K562 (cell line): ENCODE measurements around the gene PRC1. TPM values are rescaled to one million over a fixed set of nuclear protein-coding genes. Genes with fewer than 3 reads are reported as not detected.

Source experiments
- BACH1 ChIP-seq: fragments of 200-800 bp; sonication (Bioruptor generic); IDR thresholded peaks from 2 replicates; pipeline ENCODE4 v1.6.1; 2016; ENCODE audit warnings: missing genetic modification characterization, missing compliant biosample characterization
- BDP1 ChIP-seq: IDR thresholded peaks from 3 replicates; pipeline ENCODE4 v1.6.1; 2011; ENCODE audit not compliant: insufficient read length, insufficient read depth
- C11orf30 ChIP-seq: fragments of 450-650 bp; IDR thresholded peaks from 2 replicates; pipeline ENCODE4 v1.6.1; 2016; ENCODE audit warnings: low read depth, mild to moderate bottlenecking
- CBX3 ChIP-seq, 2 experiments: IDR thresholded peaks; 1 replicate in 1 of 2; 2 replicates in 1 of 2; pipeline ENCODE4 v1.6.1; 2012; ENCODE audit warnings: inconsistent platforms in 2 of 2, low read length in 2 of 2, borderline replicate concordance in 1 of 2, control low read depth in 1 of 2
- DACH1 ChIP-seq: fragments of 450-650 bp; IDR thresholded peaks from 2 replicates; pipeline ENCODE4 v1.6.1; 2018; ENCODE audit not compliant: partially characterized antibody
- E4F1 ChIP-seq: fragments of 250-450 bp; sonication (Bioruptor Pico); IDR thresholded peaks from 2 replicates; pipeline ENCODE4 v1.5.0; 2021; ENCODE audit warnings: mild to moderate bottlenecking, borderline replicate concordance
- GABPB2 ChIP-seq: fragments of 250-450 bp; sonication (Bioruptor Pico); conservative IDR thresholded peaks from 2 replicates; pipeline ENCODE4 v1.5.1; 2021; ENCODE audit warnings: mild to moderate bottlenecking
- GATA2 ChIP-seq: sonication (generic); formaldehyde crosslinking; IDR thresholded peaks from 2 replicates; pipeline ENCODE4 v1.4.0; 2020; ENCODE audit warnings: mild to moderate bottlenecking, missing genetic modification reagents
- GATAD2A ChIP-seq: fragments of 450-650 bp; IDR thresholded peaks from 2 replicates; pipeline ENCODE4 v1.6.1; 2017
- KDM2B ChIP-seq: fragments of 250-450 bp; sonication (Bioruptor Pico); IDR thresholded peaks from 2 replicates; pipeline ENCODE4 v1.8.0; 2021; ENCODE audit warnings: mild to moderate bottlenecking, moderate library complexity
- MTA2 ChIP-seq: fragments of 450-650 bp; IDR thresholded peaks from 2 replicates; pipeline ENCODE4 v1.6.1; 2016; ENCODE audit warnings: low read depth
- NCOA2 ChIP-seq, 2 experiments: fragments of 450-650 bp; IDR thresholded peaks; 2 replicates each; pipeline ENCODE4 v1.6.1; 2018; ENCODE audit warnings: mild to moderate bottlenecking in 2 of 2, moderate library complexity in 1 of 2; ENCODE audit not compliant: partially characterized antibody in 2 of 2
- SREBF2 ChIP-seq: sonication (generic); formaldehyde crosslinking; IDR thresholded peaks from 2 replicates; pipeline ENCODE4 v1.4.0; 2020; ENCODE audit warnings: mild to moderate bottlenecking, missing genetic modification reagents
- TCF7L2 ChIP-seq: fragments of 150-350 bp; IDR thresholded peaks from 2 replicates; pipeline ENCODE4 v1.6.1; 2016; ENCODE audit warnings: low read depth, mild to moderate bottlenecking, low read length, moderate library complexity
- ZFPM2 ChIP-seq: fragments of 250-450 bp; sonication (Bioruptor Pico); IDR thresholded peaks from 2 replicates; pipeline ENCODE4 v1.5.1; 2022; ENCODE audit warnings: mild to moderate bottlenecking
- ZNF184 ChIP-seq: sonication (generic); formaldehyde crosslinking; IDR thresholded peaks from 2 replicates; pipeline ENCODE4 v1.5.0; 2020; ENCODE audit warnings: missing genetic modification reagents
- ZNF79 ChIP-seq: fragments of 250-450 bp; sonication (Bioruptor Pico); IDR thresholded peaks from 2 replicates; pipeline ENCODE4 v1.4.0; 2020; ENCODE audit warnings: low read depth, mild to moderate bottlenecking, moderate library complexity
- polyA plus RNA-seq, 8 experiments: library from polyadenylated mRNA; depleted of rRNA in 4 of 8; stranded (reverse) in 5 of 8; unstranded in 3 of 8; fragments of >200 nt; fragmentation: Nextera tagmentation in 2 of 8; fragmentation: Illumina TruSeq in 1 of 8; extraction: Ambion mirVana in 2 of 8; extraction: Trizol in 1 of 8; gene quantifications; 2 replicates each; pipeline versions ENCODE4 v1.2.1 to v1.2.3, GENCODE V29; 2011 to 2014; ENCODE audit warnings: inconsistent platforms in 1 of 8, missing spikeins in 1 of 8
- total RNA-seq, 7 experiments: library from RNA; depleted of rRNA in 6 of 7; stranded (reverse); fragments of >200 nt in 6 of 7; fragmentation: Illumina TruSeq in 2 of 7; extraction: Trizol in 2 of 7; gene quantifications; 2 replicates each; pipeline versions ENCODE4 v1.2.1 to v1.2.3, GENCODE V29; 2011 to 2021; ENCODE audit warnings: low replicate concordance in 1 of 7
- TF ChIP-seq, protein P1 (sequence below): fragments of 450-650 bp; formaldehyde crosslinking; IDR thresholded peaks from 2 replicates; pipeline ENCODE4 v1.4.0; 2020; ENCODE audit warnings: mild to moderate bottlenecking
- TF ChIP-seq, protein P2 (sequence below): fragments of 200-400 bp; formaldehyde crosslinking; IDR thresholded peaks from 2 replicates; pipeline ENCODE4 v1.6.1; 2017; ENCODE audit warnings: mild to moderate bottlenecking, low read depth, low read length, moderate library complexity

Gene PRC1
- total and polyA plus RNA-seq, 9 of the 15 experiments (the other 6 are each of a cell fraction or from before 2014, with no cell fraction given) = 156 to 391 (median 240) TPM

DNA sequence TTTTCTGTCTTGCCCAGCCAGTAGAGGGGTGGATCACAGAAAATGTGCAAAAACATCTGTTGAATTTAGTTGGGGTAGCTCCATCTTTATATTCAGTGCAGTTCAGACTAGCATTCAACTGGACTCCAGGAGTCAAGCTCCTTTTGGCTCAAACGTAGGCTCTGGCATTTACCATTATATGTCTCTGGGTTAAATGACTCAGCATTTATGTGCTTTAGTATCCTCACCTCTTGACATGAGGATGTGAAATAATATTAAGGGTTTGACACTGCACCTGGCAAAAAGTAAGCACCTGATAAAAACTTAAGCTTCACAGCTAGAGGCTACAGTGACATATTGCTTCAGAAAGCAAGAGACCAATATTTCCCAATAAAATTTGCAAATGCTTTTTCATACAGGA, 14.8 kb downstream of the PRC1 start (continued):
- no peak for TF ChIP-seq CBX3 (IDR thresholded peaks at IDR 0.05; ENCODE audit: borderline replicate concordance in 1 of 2, low read length in 2 of 2)
- no peak for TF ChIP-seq GABPB2 (CRISPR knock-in tag)
- TF ChIP-seq KDM2B = no peak
- peak; percentile 60; the same call in 1 of the 2 replicates for TF ChIP-seq BACH1 (tag)
- TF ChIP-seq, protein P1, sequence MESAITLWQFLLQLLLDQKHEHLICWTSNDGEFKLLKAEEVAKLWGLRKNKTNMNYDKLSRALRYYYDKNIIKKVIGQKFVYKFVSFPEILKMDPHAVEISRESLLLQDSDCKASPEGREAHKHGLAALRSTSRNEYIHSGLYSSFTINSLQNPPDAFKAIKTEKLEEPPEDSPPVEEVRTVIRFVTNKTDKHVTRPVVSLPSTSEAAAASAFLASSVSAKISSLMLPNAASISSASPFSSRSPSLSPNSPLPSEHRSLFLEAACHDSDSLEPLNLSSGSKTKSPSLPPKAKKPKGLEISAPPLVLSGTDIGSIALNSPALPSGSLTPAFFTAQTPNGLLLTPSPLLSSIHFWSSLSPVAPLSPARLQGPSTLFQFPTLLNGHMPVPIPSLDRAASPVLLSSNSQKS = no peak
- no peak for TF ChIP-seq SREBF2
- no peak for TF ChIP-seq MTA2
- TF ChIP-seq GATA2 = no peak
- no peak for TF ChIP-seq ZFPM2 (CRISPR knock-in tag)
- no peak for TF ChIP-seq ZNF79 (CRISPR knock-in tag)
- TF ChIP-seq ZNF184 (CRISPR knock-in tag) = no peak
- no peak for TF ChIP-seq E4F1 (CRISPR knock-in tag)
- TF ChIP-seq DACH1 = no peak
- TF ChIP-seq GATAD2A = no peak
- peak; percentile 74 for TF ChIP-seq C11orf30
- no peak for TF ChIP-seq BDP1
- TF ChIP-seq, protein P2, sequence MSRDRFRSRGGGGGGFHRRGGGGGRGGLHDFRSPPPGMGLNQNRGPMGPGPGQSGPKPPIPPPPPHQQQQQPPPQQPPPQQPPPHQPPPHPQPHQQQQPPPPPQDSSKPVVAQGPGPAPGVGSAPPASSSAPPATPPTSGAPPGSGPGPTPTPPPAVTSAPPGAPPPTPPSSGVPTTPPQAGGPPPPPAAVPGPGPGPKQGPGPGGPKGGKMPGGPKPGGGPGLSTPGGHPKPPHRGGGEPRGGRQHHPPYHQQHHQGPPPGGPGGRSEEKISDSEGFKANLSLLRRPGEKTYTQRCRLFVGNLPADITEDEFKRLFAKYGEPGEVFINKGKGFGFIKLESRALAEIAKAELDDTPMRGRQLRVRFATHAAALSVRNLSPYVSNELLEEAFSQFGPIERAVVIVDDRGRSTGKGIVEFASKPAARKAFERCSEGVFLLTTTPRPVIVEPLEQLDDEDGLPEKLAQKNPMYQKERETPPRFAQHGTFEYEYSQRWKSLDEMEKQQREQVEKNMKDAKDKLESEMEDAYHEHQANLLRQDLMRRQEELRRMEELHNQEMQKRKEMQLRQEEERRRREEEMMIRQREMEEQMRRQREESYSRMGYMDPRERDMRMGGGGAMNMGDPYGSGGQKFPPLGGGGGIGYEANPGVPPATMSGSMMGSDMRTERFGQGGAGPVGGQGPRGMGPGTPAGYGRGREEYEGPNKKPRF = no peak
- no peak for TF ChIP-seq NCOA2 (IDR thresholded peaks at IDR 0.05; ENCODE audit: partially characterized antibody in 2 of 2)
- no peak for TF ChIP-seq TCF7L2
